ENCODE data around the gene LAMA4. TPM values are rescaled to one million over a fixed set of nuclear protein-coding genes. Genes with fewer than 3 reads are reported as not detected.

The LAMA4 gene
- total RNA-seq, 1 donor from 2014 or later = 44.8 TPM

DNA sequence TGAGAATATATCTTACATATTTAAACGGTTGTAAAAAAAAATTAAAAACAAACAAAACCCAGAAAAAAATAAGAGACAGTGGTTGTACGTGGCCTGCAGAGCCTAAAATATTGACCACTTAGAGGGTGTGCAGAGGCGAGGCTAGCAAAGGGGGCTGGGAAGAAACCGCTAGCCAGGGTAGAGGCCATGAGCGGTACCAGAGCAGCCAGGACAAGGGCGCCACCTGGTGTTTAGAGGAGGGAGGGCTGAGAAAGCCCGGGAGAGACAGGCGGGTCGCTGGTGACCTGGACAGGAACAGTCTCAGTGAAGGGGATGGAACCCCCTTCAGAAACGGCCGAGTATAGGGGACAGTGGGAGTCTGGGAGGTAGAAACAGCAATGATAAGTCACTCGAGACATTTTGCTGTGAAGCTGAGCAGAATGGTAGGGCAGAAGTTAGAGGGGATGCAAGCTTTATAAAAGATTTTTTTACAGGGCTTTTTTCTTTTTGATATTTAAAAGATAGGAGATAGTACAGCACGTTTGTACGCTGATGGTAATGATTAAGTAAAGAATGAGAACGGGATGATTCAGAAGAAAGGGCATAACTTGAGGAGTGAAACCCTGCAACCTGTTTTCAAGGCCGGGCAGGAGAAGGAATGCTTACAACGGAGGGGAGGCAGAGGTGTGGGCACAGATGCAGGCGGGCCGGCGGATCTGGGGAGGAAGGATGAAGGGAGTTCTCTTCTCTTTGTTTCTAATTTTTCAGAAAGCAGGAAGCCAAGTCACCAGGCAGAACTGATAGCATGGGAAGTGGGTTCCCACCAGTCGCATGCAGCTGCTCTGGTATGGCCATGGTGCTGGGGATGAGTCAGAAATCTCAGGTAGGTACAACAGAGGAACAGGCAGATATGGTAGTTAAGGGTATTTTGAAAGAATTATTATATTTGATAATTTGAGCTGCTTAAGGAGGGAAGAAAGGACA, 90.8 kb downstream of the LAMA4 start:
- Mint-ChIP-seq H3K27me3 (peaks cover 23% of the 10 kb centered on the region), H3K9me3 (no peaks in the 10 kb centered on the region), H3K27ac (no peak overlapping the region), H3K4me1 (ENCODE audit: unreplicated experiment) (no peaks in the 10 kb centered on the region), H3K4me3 (no peak overlapping the region), H3K36me3 (peaks cover 5% of the 10 kb centered on the region)
- TF ChIP-seq CTCF (conservative IDR thresholded peaks at IDR 0.05) = peak; percentile 91
- DNase-seq (ENCODE audit: extremely low spot score, unreplicated experiment) = peak; percentile 78

DNA sequence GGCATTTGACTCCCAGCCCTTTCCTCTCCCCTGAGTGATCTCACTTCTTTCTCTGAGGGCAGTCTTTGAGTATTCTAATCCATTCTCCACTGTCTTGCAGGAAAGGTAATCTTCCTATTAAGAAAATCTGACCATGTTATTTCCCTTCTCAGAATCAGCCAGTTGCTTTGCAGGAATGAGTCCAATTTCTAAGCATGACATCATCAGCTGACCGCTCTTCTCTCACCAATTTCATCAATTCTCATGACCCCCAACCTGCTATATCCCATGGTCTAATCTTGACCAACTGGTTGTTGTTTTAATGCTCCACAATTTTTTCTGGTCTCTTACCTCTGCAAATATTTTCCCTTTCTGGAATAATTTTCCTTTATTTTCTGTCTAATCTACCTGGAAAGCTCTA, 93.6 kb downstream of the LAMA4 start:
- Mint-ChIP-seq H3K4me3 (no peak overlapping the region), H3K36me3 (peaks cover 7% of the 10 kb centered on the region), H3K4me1 (ENCODE audit: unreplicated experiment) (no peaks in the 10 kb centered on the region), H3K9me3 (no peaks in the 10 kb centered on the region), H3K27me3 (peaks cover 15% of the 10 kb centered on the region), H3K27ac (no peak overlapping the region)
- DNase-seq (ENCODE audit: extremely low spot score, unreplicated experiment) = no peak
- TF ChIP-seq CTCF (conservative IDR thresholded peaks at IDR 0.05) = no peak

- Mint-ChIP-seq H3K9me3 (no peaks in the 10 kb centered on the region), H3K4me3 (no peak overlapping the region), H3K36me3 (peaks cover 3% of the 10 kb centered on the region), H3K27ac (no peak overlapping the region), H3K4me1 (ENCODE audit: unreplicated experiment) (no peaks in the 10 kb centered on the region), H3K27me3 (no peaks in the 10 kb centered on the region)
- no peak for DNase-seq (ENCODE audit: extremely low spot score, unreplicated experiment)
- no peak for TF ChIP-seq CTCF (conservative IDR thresholded peaks at IDR 0.05)
Measured at GRCh38 chr6:112156668-112157067, 97.7 kb downstream of the LAMA4 start.

GRCh38 chr6:112155886-112156285, 98.5 kb downstream of the LAMA4 start:
- no peak for TF ChIP-seq CTCF (conservative IDR thresholded peaks at IDR 0.05)
- H3K27me3 Mint-ChIP-seq = no peaks in the 10 kb centered on the region
- H3K4me1 Mint-ChIP-seq (ENCODE audit: unreplicated experiment) = no peaks in the 10 kb centered on the region
- H3K9me3 Mint-ChIP-seq = no peaks in the 10 kb centered on the region
- H3K36me3 Mint-ChIP-seq = peaks cover 3% of the 10 kb centered on the region
- no peak overlapping the region for H3K27ac Mint-ChIP-seq
- no peak overlapping the region for H3K4me3 Mint-ChIP-seq
- DNase-seq (ENCODE audit: extremely low spot score, unreplicated experiment) = no peak

- no peaks in the 10 kb centered on the region for H3K27me3 Mint-ChIP-seq
- H3K9me3 Mint-ChIP-seq = no peaks in the 10 kb centered on the region
- peaks cover 7% of the 10 kb centered on the region for H3K4me1 Mint-ChIP-seq (ENCODE audit: unreplicated experiment)
- TF ChIP-seq CTCF (conservative IDR thresholded peaks at IDR 0.05) = no peak
- no peak for DNase-seq (ENCODE audit: extremely low spot score, unreplicated experiment)
- H3K4me3 Mint-ChIP-seq = no peak overlapping the region
- no peak overlapping the region for H3K27ac Mint-ChIP-seq
- H3K36me3 Mint-ChIP-seq = peaks cover 3% of the 10 kb centered on the region
Measured at GRCh38 chr6:112154711-112155110, 99.7 kb downstream of the LAMA4 start.
